Stimulated activated CD4-positive, alpha-beta T cell treated with anti-CD3 and anti-CD28 coated beads, Interleukin-1b, Interleukin-23, amount 100 ng/mL, for 1 hour (primary cell): ENCODE results near the gene IFT81.
"Not testable (repeated sequence)": the region's sequence is repeated elsewhere in the genome, so short reads cannot be mapped to it uniquely, and the experiment has no call there.

Source experiments
- DNase-seq, 2 donors: peaks; one replicate each; pipeline ENCODE4 v3.0.0-alpha.2; 2020; ENCODE audit warnings: low read depth in 2 of 2

IFT81 gene

DNA sequence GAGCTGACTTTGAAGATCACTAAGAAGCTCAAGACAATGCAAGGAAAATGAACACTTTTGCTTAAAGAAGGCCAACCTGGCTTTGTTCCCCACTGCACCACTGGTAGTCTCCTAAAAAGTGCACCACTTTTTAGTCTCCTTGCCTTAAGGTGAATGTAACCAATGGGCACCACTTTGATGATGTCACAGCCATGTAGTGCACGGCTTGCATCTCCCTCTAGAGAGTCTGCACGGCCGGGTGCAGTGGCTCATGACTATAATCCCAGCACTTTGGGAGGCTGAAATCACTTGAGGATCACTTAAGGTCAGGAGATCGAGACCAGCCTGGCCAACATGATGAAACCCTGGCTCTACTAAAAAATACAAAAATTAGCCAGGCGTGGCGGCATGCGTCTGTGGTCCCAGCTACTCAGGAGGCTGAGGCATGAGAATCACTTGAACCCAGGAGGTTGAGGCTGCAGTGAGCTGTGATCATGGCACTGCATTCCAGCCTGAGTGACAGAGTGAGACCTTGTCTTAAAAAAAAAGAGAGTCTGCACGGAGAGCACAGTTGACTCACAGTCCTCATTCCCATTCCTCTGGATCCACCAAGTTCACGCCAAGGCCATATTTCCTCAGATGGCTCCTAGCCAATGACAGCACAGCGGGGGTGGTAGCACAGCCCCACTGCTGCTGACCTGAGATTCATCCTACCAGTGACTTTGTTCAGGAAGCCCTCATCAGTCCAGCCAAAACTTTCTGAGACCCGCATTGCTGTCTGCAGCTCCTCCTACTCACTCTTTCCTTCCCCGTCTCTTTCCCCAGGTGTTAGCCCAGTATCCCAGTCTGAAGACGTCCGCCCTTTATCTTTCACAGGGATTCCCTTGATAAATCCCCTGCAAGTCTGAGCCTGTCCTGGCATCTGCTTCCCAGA, 16.5 kb upstream of the IFT81 start:
- DNase-seq: no peak

DNA sequence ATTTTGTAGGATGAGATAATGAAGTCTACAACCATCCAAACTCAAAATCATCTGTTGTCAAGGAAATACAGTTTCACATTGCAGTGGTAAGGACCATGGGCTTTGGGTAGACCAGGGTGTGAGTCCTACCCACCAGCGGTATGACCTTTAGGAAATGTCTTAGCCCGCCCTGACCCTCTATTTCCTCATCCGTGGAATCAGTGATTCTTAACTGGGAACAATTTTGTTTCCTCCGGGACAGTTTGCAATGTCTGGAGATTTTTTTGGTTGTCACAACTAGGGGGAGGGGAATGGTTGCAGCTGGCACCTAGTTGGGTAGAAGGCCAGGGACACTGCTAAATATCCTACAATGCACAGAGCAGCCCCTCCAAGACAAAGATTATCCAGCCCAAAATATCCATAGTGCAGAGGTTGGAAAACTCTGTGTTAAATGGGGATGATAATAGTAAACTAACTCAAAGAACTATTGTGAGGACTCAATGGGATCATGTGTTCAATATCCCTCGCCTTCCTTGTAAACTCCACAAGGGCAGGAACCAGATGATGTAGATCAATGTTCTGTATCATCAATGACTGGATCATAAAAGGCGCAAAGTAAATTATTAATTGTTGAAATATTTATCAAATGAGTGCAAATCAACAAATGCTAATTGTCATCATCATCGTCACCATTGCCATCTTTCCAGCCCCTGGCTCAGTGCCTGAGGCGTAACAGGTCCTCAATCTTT, 15.7 kb upstream of the IFT81 start:
- no peak for DNase-seq

DNA sequence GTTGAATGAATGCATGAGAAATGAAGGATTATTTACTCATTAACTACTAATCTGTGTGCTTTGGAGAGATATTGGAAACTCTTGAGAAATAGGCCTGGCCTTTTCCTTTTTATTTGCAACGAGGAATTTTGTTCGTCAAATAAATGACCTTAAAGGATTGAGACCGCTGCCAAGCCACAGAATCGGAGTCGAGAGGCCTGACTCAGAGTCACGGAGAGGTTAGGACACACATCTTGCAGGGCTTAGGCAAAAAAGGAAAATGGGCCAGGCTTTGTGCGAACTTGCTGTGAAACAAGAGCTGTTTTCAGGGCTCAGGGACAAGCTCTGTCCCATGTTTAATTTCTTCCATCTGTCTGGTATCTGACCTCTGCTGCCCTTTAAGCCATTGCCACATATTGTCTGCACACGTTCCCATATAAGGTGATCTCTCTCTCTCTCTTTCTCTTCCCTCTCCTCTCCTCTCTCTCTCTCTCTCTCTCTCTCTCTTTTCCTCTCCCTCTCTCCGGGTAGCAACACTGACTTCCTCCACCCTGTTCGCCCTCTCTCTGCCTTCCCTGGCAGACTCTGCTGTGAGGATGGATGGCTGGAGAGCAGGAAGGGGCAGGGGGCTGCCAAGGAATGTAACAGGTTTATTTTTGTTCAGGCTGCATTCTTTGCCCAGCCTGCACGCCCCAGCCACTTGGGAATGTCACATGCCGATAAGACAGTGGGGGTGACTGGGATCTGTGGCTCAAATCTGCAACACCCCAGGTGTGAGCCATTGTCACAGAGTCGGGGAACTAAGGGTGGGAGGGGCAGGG, 14.9 kb upstream of the IFT81 start:
- DNase-seq: no peak

DNA sequence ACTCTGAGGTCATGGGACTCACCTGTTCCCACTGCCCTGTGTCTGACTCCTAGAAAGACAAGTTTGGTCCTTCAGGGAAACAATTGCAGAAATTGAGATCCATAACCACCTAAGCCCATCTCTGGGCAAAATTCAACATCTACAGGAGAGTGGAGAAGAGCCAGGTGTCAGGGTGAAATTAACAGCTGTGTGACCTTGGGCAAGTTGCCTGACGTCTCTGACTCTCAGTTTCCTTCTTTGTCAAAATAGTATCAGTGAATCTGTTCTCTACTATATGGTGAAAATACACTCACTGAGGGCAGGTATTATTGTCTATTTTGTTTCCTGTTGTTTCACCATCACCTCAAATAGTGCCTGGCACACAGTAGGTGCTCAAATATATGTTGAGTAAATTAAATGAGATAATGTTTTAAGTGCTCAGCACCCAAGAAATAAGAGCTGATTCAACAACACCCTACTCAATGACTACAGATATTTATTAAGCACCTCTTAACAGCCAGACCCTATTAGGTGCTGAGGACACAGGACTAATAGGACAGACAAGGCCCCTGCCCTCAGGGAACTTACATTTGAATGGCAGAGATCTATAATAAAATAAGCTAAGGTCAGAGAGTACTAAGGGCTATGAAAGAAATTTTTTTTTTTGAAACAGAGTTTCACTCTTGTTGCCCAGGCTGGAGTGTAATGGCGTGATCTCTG, 14.2 kb upstream of the IFT81 start:
- no peak for DNase-seq

DNA sequence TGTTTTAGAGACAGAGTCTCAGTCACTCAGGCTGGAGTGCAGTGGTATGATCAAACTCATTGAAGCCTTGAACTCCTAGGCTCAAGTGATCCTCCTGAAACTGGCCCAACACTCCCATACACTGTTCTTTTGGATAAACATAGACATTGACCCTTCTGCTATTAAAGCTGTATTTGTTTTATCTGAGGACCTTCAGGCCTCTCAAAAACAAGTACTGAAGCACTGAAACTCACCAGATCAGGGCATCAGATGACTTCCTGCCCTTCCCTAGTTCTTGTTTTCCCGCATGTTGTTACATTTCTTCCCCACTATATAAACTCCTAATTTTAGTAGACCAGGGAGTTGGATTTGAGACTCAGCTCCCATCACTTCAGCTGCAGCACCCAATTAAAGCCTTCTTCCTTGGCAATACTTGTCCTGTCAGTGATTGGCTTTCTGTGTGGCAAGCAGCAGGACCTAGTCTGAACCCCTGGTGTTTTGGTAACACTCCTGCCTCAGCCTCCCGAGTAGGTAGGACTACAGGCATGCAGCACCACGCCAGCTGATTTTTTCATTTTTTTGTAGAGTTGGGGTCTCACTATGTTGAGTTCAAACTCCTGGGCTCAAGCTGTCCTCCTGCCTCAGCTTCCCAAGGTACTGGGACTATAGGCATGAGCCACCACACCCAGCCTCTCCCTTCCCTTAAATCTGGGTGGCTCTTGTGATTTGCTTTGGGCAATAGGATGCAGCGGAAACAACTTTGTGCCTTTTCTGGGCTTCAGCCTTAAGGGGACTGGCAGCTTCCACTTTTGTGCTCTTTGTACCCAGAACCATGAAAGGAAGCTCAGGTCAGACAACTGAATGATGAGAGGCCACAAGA, 12.5 kb upstream of the IFT81 start:
- no peak for DNase-seq

DNA sequence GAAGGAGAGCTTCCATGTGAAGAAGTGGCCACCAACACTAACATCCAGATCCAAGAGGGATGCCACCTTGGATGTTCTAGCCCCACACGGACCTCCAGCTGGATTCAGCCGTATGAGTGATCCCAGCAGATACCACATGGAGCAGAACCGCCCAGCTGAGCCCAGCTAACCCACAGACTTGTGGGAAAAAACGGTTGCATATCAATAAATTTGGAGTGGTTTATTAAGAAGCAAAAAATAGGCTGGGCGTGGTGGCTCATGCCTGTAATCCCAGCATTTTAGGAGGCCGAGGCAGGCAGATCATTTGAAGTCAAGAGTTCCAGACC, 11.9 kb upstream of the IFT81 start:
- DNase-seq: no peak

DNA sequence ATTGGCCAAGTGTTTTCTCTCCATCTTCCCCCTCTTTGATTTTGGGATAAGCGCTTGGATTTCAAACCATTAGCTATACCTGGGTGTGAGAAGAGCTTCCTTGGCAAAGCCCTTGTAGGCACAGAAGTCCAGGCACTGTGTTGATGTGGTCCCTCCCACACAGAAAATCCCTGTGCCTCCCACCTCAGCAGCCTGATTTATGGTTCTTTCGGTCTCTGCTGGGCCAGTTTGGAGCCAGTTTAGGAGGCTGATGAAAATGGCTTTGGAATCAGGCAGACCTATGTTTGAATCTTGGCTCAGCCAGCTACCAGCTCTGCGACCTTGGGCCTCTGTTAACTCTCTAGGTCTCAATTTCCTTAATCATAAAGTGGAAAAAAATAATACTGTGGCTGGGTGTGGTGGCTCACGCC, 9.6 kb upstream of the IFT81 start:
- DNase-seq: no peak

GRCh38 chr12:110115675-110116074, 8.5 kb upstream of the IFT81 start:
- no peak for DNase-seq

DNA sequence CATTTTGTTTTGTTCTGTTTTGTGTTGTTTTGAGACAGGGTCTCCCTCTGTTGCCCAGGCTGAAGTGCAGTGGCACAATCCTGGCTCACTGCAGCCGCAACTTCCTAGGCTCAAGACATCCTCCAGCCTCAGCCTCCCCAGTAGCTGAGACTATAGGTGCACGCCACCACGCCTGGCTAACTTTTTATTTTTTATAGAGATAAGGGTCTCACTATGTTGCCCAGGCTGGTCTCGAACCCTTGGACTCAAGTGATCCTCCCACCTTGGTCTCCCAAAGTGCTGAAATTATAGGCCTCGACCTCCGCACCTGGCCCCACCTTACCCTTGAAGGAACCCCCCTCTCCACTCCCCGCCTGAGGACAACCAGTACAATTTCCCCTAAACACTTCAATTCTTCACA, 7.5 kb upstream of the IFT81 start:
- no peak for DNase-seq

DNA sequence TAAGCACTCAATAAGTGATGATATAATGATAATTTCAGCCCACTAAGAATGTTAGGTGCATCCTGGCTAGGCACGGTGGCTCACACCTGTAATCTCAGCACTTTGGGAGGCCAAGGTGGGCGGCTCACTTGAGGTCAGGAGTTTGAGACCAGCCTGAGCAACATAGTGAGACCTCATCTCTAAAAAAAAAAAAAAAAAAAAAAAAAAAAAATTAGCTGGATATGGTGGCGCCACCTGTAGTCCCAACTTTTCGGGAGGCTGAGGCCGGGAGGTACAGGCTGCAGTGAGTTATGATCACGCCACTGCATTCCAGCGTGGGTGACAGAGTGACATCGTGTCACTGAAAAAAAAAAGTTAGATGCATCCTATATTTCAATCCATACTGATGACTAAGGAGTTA, 6.9 kb upstream of the IFT81 start:
- not testable (repeated sequence) for DNase-seq

DNA sequence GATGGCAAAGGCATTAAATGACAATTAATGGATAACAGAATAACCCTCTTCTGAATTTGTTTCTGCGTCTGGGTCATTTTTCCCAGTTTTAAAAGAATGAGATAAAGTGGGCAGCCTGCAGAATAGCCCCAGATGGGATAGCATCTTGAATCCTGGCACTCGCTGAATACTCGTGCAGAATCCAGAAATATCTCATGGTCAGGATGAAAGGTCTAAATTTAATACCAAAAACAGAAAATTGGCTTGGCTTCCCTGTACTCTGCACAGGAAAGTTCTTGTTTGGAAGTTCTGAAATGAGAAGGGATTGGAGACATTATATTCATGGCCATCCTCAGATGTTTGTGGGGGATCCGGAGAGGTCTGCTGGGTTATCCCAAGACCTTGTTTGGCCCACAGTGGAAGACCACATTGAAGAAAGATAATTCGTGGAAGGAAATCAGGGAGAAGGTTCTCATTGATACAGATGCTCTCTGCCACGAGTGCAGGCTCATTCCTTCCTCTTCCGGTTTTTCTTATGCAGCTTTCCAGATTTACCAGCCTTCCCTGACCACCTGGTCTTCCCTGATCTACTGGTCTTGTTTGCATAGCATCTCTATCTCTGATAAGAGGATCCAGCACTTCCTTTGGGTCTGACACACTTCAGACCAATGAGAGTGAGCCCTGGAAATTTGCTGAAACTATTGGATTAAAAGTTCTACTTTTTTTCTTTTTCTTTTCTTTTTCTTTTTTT, 6.0 kb upstream of the IFT81 start:
- no peak for DNase-seq

GRCh38 chr12:110122929-110123328, 1.2 kb upstream of the IFT81 start:
- DNase-seq: no peak

DNA sequence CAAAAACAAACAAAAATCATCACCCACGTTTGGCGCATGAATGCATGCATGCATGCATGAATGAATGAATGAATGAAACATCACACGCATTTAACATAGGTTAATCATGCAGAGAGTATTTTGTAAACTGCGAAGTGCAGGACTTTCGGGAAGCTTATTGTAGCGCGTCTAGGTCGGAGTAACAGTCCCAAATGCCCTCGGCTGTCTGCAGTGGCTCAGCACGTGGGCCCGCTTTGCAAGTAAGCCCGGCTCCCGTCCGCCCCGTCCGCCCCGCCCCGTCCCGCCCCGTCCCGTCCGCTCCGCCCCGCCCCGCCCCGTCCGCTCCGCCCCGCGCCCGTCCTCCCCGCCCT, 263 bp upstream of the IFT81 start:
- peak in 1 of 2 donors; percentile 93 for DNase-seq

DNA sequence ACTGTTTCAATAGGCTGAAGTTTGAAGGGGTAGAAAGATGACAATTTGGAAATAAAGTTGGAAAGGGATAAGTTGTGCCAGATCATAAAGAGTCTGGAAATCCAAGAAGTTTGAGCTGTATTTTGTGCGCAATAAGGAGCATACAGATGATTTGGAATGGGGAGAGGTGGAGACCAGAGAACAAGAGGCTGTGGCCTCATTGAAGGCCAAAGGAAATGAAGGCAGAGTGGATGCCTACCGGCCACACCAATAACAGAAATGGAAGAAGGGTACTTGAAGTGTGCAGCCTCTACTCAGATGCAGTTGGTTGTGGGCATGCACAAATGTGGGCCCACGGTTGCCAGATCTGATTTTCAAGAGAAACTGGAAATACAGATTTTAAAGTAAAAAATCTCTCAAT, 2.4 kb downstream of the IFT81 start:
- DNase-seq: no peak

DNA sequence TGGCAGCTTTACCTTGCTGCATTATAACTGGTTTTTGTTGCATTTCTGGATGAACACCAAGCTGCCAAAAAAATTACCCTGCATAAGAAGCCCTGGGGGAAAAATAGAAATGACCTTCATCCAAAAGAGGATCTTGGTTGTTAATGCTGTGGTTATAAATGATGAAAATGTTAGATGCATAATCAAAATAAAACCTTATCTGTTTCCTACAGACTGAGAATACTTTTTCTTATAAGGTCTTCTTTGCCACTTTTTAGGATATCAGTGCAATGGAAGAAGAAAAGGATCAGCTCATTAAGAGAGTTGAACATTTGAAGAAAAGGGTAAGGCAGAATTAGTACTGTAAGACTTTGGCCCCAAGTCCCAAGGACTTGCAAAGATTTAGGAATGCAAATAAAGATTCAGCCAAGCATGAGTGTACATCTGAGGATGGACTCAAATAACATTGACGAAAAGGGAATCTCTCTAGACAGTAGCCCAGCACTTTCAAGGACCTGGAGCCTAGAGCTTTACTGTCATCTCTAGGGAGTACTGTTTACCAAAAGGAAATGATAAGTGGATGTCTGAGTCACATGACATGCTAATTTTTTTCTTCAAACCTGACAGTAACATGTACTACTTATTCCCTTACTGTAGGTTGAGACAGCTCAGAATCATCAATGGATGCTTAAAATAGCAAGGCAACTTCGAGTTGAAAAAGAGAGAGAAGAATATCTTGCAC, 10.7 kb downstream of the IFT81 start:
- DNase-seq: no peak

DNA sequence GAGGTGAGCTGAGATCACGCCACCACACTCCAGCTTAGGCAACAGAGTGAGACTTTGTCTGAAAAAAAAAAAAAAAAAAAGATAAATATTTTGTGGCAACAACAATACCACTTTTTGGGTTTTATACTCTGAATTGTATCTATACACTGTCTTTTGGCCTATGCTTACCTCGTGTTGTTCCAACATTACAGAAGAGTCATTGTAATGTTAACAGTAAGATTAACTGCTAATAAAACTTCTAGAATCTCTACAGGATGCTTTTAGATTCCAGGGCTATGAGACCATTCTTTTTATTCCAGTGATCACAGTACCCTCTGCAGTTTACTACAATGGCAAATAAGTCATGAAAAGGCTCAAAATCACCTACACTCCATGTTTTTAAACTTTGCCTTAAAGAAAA, 11.6 kb downstream of the IFT81 start:
- no peak for DNase-seq

DNA sequence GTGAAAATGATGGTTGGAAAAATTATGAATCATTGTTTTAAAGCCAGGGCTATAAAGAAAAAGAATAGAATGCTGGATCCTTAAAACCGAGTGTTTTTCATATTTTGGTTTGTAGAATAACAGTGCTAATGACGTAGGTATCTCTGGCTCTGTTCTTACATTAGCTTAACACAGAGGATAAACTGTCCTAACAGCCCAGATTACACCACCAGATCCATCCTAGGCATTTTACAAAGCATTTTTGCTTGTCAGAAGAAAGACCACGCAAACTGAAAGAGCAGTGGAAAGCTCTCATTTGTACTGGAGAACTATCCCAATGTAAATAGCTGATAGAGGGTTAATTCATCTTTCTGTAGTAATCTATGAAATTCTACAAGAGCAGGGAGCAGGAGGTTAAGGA, 13.6 kb downstream of the IFT81 start:
- no peak for DNase-seq

DNA sequence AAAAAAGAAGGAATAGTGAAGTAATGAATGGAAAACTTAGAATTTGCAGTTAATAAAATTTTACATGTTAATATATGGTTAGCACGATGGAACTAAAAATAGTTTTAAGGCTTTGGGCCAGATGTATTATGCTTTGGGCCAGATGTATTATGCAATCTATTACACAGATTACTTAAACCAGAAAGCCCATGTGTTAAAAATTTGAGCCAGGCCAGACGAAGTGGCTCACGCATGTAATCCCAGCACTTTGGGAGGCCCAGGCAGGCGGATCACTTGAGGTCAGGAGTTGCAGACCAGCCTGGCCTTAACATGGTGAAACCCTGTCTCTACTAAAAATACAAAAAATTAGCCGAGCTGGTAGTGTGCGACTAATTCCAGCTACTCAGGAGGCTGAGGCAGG, 17.2 kb downstream of the IFT81 start:
- DNase-seq: no peak

DNA sequence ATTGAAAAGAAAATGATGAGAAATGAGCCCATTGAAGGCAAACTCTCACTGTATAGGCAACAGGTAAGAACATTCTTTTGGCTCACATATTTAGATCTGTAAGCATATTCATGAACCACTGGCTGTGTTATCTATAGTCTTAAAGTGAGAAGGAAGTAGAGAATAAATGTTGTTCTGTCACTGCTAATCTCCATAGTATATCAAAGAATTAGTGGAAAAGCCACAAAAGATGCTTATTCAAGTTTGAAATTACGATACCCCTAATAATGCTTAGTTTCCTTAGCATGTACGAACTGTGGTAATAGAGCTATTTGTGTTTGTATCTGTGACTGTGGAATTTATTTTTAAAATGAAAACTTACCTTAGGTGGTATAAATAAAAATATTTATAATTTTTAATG, 22.8 kb downstream of the IFT81 start:
- DNase-seq: no peak
